ENCODE measurements around the gene FGFBP2. TPM values are rescaled to one million over a fixed set of nuclear protein-coding genes. Genes with fewer than 3 reads are reported as not detected.

Gene FGFBP2
- total and polyA plus RNA-seq, 10 of the 15 experiments (the other 5 are each of a cell fraction or from before 2014, with no cell fraction given), result 0.23 TPM; not detected in 9

DNA sequence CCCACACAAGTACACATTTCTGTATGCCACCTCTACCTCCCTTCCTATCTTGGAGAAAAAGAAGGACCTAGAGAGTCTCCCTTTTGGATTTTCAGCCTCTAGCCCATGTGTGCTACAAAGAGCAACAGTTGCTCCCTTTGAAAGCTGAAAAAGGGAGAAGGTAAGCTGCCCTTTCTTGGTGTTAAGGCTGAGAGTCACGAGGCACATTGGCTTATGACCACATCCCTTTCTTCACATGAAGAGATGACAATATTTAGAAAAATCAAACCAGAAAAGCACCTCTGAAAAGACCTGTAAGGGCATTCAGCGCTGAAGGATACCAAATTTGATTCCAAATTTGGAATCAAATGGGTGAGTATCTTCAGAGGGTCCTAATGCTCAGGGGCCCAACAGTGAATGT is 18.1 kb downstream of the FGFBP2 start:
- ChIA-PET SMC1A (ENCODE audit: uncharacterized antibody, unreplicated experiment) (interaction anchor here (1.7 to 1.9 kb wide), 2 partner anchors 55 to 61 kb away, joined by 5 read pairs; no protein-coding TSS in a partner anchor), CTCF (interaction anchor here (0.6 to 2.2 kb wide), 2 partner anchors 11 to 215 kb away, joined by 3 to 7 read pairs; no protein-coding TSS in a partner anchor), POLR2A (no interaction called here), RAD21 (ENCODE audit: unreplicated experiment) (no interaction called here)
- FAIRE-seq (no peak), DNase-seq (ENCODE audit: low read depth, low spot score) (no peak), ATAC-seq (no peak)
- H3K36me3 ChIP-seq (ENCODE audit: control insufficient read depth in 2 of 2, insufficient read depth in 2 of 2, low read length in 1 of 2), result no peaks in the 10 kb centered on the region
- H2AFZ ChIP-seq (ENCODE audit: control insufficient read depth, low read depth, low read length), result no peak overlapping the region
- H3K9ac ChIP-seq (ENCODE audit: control insufficient read depth, insufficient read depth, low read length), result no peak overlapping the region
- in situ Hi-C loops (cut with MboI) (no loop called here), intact Hi-C loops (cut with micrococcal nuclease; ENCODE audit: unreplicated experiment) (no loop called here)
- no peaks in the 10 kb centered on the region for H4K20me1 ChIP-seq (ENCODE audit: control insufficient read depth, insufficient read depth)
- no peak overlapping the region for H3K4me2 ChIP-seq (ENCODE audit: control insufficient read depth, insufficient read depth)
- H3K27ac ChIP-seq (ENCODE audit: control insufficient read depth, insufficient read depth), result no peak overlapping the region
- no peak overlapping the region for H3K4me3 ChIP-seq
- BruUV-seq (replicated peaks), result no TSS peak
- H3K9me3 ChIP-seq (replicated peaks; ENCODE audit: control insufficient read depth, insufficient read depth, low read length), result no peaks in the 10 kb centered on the region; the same call in 2 of the 3 replicates
- no peaks in the 10 kb centered on the region for H3K79me2 ChIP-seq (ENCODE audit: control insufficient read depth, insufficient read depth, low read length)
- 11% methylated on average over 2 of the region's 2 CpGs for WGBS (ENCODE audit: insufficient coverage, insufficient replicate concordance, low lambda C conversion rate, missing lambda C conversion rate)
- no peaks in the 10 kb centered on the region for H3K27me3 ChIP-seq (replicated peaks in 1 of 2; ENCODE audit: control insufficient read depth in 2 of 2, insufficient read depth in 2 of 2, low read length in 1 of 2)
- TF ChIP-seq PRDM15 (CRISPR knock-in tag; IDR thresholded peaks at IDR 0.05), result no peak
- no peak for TF ChIP-seq KAT2A (conservative IDR thresholded peaks at IDR 0.05; ENCODE audit: control insufficient read depth, low read depth, low read length)
- no peak for TF ChIP-seq EZH2 (IDR thresholded peaks at IDR 0.05; ENCODE audit: borderline replicate concordance, control insufficient read depth, low read depth, low read length)
- TF ChIP-seq STAT1 (conservative IDR thresholded peaks at IDR 0.05), result no peak
- TF ChIP-seq, protein P1, sequence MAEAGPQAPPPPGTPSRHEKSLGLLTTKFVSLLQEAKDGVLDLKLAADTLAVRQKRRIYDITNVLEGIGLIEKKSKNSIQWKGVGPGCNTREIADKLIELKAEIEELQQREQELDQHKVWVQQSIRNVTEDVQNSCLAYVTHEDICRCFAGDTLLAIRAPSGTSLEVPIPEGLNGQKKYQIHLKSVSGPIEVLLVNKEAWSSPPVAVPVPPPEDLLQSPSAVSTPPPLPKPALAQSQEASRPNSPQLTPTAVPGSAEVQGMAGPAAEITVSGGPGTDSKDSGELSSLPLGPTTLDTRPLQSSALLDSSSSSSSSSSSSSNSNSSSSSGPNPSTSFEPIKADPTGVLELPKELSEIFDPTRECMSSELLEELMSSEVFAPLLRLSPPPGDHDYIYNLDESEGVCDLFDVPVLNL (IDR thresholded peaks at IDR 0.05; ENCODE audit: low read depth, low read length), result no peak
- no peak for TF ChIP-seq MTA3 (IDR thresholded peaks at IDR 0.05; ENCODE audit: borderline replicate concordance, low read length)
- TF ChIP-seq CTCF (IDR thresholded peaks at IDR 0.05 in 2 of 3, conservative IDR thresholded peaks at IDR 0.05 in 1 of 3; ENCODE audit: control insufficient read depth in 2 of 3, extremely low read depth in 1 of 3, insufficient read depth in 1 of 3, low read depth in 3 of 3, low read length in 3 of 3), result no peak
- TF ChIP-seq, protein P2, sequence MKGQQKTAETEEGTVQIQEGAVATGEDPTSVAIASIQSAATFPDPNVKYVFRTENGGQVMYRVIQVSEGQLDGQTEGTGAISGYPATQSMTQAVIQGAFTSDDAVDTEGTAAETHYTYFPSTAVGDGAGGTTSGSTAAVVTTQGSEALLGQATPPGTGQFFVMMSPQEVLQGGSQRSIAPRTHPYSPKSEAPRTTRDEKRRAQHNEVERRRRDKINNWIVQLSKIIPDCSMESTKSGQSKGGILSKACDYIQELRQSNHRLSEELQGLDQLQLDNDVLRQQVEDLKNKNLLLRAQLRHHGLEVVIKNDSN (IDR thresholded peaks at IDR 0.05; ENCODE audit: borderline replicate concordance, extremely low read length, insufficient read depth, low read depth, low read length), result no peak
- no peak for TF ChIP-seq STAT3 (IDR thresholded peaks at IDR 0.05; ENCODE audit: low read depth, low read length)
- no peaks in the 10 kb centered on the region for H3K4me1 ChIP-seq (ENCODE audit: control insufficient read depth, insufficient read depth, low read length)

Data from GM12878 (cell line).